Bronchial epithelial cell (primary cell): ENCODE results near the gene CGNL1. TPM values are rescaled to one million over a fixed set of nuclear protein-coding genes. Genes with fewer than 3 reads are reported as not detected.

Experiments
- DNase-seq: peaks from one replicate; pipeline ENCODE4 v3.0.0-alpha.2; 2010; ENCODE audit warnings: low read depth
- FAIRE-seq: peaks from 2 replicates; lab custom pipeline; 2011; peaks lifted over from hg19 to GRCh38; lab: Jason Lieb, UNC
- H3K27me3 ChIP-seq: 2 replicates; pipeline ENCODE4 v1.5.1; 2011; ENCODE audit warnings: low read length; ENCODE audit not compliant: control insufficient read depth, insufficient read depth
- H3K36me3 ChIP-seq: 2 replicates; pipeline ENCODE4 v1.5.1; 2011; ENCODE audit warnings: low read length; ENCODE audit not compliant: control insufficient read depth, insufficient read depth
- H3K4me3 ChIP-seq: 2 replicates; pipeline ENCODE4 v1.5.1; 2011; ENCODE audit warnings: mild to moderate bottlenecking, low read depth, low read length, control low read depth
- total RNA-seq: library from RNA; depleted of rRNA; stranded (reverse); fragments of >200 nt; gene quantifications from 2 replicates; pipeline ENCODE4 v1.2.1, GENCODE V29; 2014
- TF ChIP-seq, protein P1 (sequence below): IDR thresholded peaks from 2 replicates; pipeline ENCODE4 v1.5.1; 2011; ENCODE audit warnings: mild to moderate bottlenecking, moderate library complexity, low read length, control low read depth, inconsistent platforms; ENCODE audit not compliant: insufficient read depth, severe bottlenecking

The CGNL1 gene
- total RNA-seq, 1 donor from 2014 or later: 0.53 TPM

DNA sequence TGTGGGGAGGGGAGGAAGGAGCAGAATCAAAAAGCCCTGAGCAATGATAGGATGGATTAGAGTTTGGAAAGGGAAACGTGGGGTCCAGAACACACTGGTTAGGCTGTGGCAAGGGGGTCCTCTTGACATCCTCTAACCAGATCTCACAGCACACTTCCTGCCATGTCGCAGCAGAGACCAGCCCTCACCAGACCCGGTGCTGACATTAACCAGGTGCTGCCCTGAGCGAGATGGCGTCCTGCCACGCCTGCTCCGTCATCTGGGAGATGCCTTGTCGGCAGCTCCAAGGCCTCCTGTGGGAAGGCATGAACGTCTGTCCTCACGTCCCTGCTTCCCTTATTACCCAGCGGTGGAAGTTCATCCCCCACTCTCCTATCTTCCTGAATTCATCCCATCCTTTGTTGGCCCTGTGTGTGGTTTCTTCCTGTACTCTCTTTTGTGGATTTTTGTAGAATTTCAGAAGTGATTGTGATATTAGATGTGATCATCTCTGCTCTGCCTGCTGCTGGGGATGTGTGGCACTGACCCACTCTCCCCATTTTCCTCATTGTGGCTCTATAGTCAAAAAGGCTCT is 186.0 kb downstream of the CGNL1 start:
- no peak for FAIRE-seq
- no peak for DNase-seq
- Histone ChIP-seq H3K27me3 (no peaks in the 10 kb centered on the region), H3K36me3 (no peaks in the 10 kb centered on the region), H3K4me3 (no peak overlapping the region)
- TF ChIP-seq, protein P1, sequence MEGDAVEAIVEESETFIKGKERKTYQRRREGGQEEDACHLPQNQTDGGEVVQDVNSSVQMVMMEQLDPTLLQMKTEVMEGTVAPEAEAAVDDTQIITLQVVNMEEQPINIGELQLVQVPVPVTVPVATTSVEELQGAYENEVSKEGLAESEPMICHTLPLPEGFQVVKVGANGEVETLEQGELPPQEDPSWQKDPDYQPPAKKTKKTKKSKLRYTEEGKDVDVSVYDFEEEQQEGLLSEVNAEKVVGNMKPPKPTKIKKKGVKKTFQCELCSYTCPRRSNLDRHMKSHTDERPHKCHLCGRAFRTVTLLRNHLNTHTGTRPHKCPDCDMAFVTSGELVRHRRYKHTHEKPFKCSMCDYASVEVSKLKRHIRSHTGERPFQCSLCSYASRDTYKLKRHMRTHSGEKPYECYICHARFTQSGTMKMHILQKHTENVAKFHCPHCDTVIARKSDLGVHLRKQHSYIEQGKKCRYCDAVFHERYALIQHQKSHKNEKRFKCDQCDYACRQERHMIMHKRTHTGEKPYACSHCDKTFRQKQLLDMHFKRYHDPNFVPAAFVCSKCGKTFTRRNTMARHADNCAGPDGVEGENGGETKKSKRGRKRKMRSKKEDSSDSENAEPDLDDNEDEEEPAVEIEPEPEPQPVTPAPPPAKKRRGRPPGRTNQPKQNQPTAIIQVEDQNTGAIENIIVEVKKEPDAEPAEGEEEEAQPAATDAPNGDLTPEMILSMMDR: no peak

DNA sequence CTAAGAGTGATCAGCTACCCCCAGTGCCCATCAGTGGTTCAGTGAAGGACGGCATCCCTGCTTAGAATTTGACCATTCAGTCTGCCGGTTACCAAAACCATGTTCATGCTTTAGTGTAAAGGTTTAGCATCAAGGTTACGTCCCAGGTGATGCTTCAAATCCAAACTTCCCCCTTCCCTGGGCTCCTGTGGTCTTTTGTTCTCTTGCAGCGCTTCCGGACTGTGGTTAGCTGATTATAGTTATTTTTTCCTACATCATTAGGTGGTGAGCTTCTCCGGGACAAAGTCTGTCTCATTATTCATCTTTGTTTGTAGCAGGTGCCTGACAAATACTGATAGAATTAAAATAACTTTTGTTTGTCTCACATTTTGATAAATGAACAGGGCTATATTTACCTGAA is 187.1 kb downstream of the CGNL1 start:
- Histone ChIP-seq H3K27me3 (no peaks in the 10 kb centered on the region), H3K4me3 (no peak overlapping the region), H3K36me3 (no peaks in the 10 kb centered on the region)
- FAIRE-seq (no peak), DNase-seq (no peak)
- TF ChIP-seq, protein P1: no peak

DNA sequence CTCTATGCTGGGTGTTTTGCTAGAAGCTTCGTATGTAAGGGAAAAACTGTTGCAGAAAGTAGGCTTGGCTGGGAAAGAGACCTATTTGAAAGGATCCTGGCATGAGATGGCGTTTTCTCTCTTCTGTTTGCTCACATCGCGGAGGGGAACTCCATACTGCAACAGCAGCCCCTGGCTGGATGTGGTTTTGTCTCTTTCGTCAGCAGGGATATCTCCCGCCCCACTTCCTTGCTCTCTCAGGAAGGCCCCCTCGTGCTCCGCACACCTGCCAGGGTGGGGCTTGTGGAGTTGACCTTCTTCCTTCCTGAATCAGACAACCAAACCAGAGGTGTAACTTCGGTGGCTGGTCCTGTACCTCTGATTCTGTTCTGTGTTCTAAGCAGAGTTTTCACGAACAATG is 189.0 kb downstream of the CGNL1 start:
- TF ChIP-seq, protein P1: no peak
- DNase-seq (peak; percentile 58), FAIRE-seq (no peak)
- Histone ChIP-seq H3K4me3 (no peak overlapping the region), H3K27me3 (no peaks in the 10 kb centered on the region), H3K36me3 (no peaks in the 10 kb centered on the region)

DNA sequence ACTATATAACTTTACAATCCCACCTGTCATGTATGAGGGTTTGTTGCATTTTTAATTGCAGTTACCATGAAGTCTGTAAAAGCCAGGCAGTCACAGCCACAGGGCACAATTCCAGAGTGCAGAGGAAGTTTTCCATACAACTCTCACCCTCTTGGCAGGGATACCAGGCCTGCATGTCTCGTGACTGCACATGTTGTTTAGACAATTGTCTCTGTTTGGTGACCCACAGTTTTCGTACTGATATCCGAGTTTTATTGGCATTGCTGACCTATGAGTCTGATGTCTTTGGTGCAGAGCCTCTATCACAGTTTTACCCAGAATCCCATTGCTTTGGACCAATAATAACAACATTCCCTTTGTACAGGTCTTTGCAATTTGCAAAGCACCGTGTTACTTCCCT is 190.5 kb downstream of the CGNL1 start:
- Histone ChIP-seq H3K27me3 (no peaks in the 10 kb centered on the region), H3K36me3 (no peaks in the 10 kb centered on the region), H3K4me3 (no peak overlapping the region)
- DNase-seq: no peak
- FAIRE-seq: no peak
- TF ChIP-seq, protein P1: no peak

DNA sequence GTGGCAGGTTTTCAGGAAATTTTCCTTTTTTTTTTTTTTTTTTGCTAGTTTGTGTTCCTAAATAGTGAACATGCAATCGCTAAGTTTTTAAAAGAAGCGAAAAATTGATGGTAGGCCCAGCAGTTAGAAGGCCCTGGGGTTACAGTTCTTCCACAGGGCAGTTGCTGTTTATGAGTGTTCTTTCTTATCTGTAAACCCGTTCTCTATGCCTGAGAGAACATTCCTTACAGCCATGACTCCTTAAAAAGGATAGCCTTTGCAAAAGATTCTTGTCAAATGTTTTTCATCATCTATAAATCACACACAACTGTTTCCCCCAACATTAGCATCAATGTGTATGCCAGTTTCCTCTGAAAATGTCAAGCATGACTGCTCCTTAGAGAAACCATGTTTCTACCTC is 191.6 kb downstream of the CGNL1 start:
- DNase-seq (no peak), FAIRE-seq (no peak)
- TF ChIP-seq, protein P1: no peak
- Histone ChIP-seq H3K27me3 (no peaks in the 10 kb centered on the region), H3K36me3 (no peaks in the 10 kb centered on the region), H3K4me3 (no peak overlapping the region)

DNA sequence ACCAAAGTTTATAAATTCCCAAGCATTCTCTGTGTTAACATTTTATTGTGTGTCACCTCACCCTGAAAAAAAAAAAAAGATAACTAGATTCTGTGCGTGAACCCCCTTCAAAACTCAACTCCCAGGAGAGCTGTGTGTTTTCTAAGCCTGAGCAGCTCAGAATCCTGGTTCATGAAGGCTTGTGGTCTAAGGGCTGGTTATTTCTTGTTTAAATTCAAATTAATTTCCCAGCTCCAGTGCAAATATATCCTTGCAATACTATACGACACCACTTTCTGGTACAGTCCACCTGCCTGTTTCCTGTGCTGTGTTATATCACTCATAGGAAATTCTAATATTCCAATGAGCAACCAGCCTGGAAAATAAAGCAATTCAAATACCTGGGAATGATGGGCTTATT is 192.0 kb downstream of the CGNL1 start:
- FAIRE-seq (no peak), DNase-seq (no peak)
- no peaks in the 10 kb centered on the region for H3K27me3 ChIP-seq
- H3K36me3 ChIP-seq: no peaks in the 10 kb centered on the region
- TF ChIP-seq, protein P1: no peak
- H3K4me3 ChIP-seq: no peak overlapping the region
